Measurements from ENCODE around the gene LMBR1.

GRCh38 chr7:156941393-156942182 is 48.6 kb upstream of the LMBR1 start:
- TF ChIP-seq EZH2phosphoT487 (IDR thresholded peaks at IDR 0.05; ENCODE audit: low read depth, severe bottlenecking, unreplicated experiment) = no peak
- TF ChIP-seq CTCF (IDR thresholded peaks at IDR 0.05; ENCODE audit: poor library complexity) = no peak
